C4-2B (cell line): Measurements from ENCODE around the gene ARFGAP1.

Source experiments
- H3K27ac ChIP-seq: fragments of 450-650 bp; 2 replicates; pipeline ENCODE4 v1.5.1; 2017
- CTCF ChIP-seq: fragments of 450-650 bp; conservative IDR thresholded peaks from 2 replicates; pipeline ENCODE4 v1.5.1; 2017; ENCODE audit warnings: mild to moderate bottlenecking
- ZFX ChIP-seq: fragments of 450-650 bp; IDR thresholded peaks from 2 replicates; pipeline ENCODE4 v1.6.1; 2017

ARFGAP1 gene

GRCh38 chr20:63293871-63294535 lies 21.4 kb downstream of the ARFGAP1 start:
- TF ChIP-seq CTCF, result no peak
- TF ChIP-seq ZFX, result no peak
- H3K27ac ChIP-seq, result no peak overlapping the region

GRCh38 chr20:63294536-63294900 lies 21.9 kb downstream of the ARFGAP1 start:
- no peak overlapping the region for H3K27ac ChIP-seq
- TF ChIP-seq ZFX (no peak), CTCF (no peak)

GRCh38 chr20:63295018-63295417 lies 22.4 kb downstream of the ARFGAP1 start:
- no peak for TF ChIP-seq ZFX
- no peak overlapping the region for H3K27ac ChIP-seq

GRCh38 chr20:63295422-63295821 lies 22.8 kb downstream of the ARFGAP1 start:
- no peak for TF ChIP-seq ZFX
- TF ChIP-seq CTCF, result no peak; the same call in 1 of the 2 replicates
- no peak overlapping the region for H3K27ac ChIP-seq

GRCh38 chr20:63295846-63296245 lies 23.2 kb downstream of the ARFGAP1 start:
- H3K27ac ChIP-seq, result no peak overlapping the region
- TF ChIP-seq ZFX (no peak), CTCF (no peak)

- TF ChIP-seq CTCF, result no peak
- no peak for TF ChIP-seq ZFX
- no peak overlapping the region for H3K27ac ChIP-seq
Measured at GRCh38 chr20:63296531-63297299, 24.1 kb downstream of the ARFGAP1 start.

GRCh38 chr20:63297371-63297781 lies 24.8 kb downstream of the ARFGAP1 start:
- TF ChIP-seq CTCF, result no peak
- TF ChIP-seq ZFX, result no peak
- no peak overlapping the region for H3K27ac ChIP-seq
